WTC11 (cell line): ENCODE data around the gene GLYATL1B. TPM values are rescaled to one million over a fixed set of nuclear protein-coding genes. Genes with fewer than 3 reads are reported as not detected.

Experiments used
- ATAC-seq: fragments of 200-7000 bp; cut with Tn5 transposase; 2 replicates; pipeline ENCODE4 v1.10.0; 2021; ENCODE audit warnings: mild to moderate bottlenecking, moderate library complexity
- CTCF ChIA-PET: fragments of 300-600 bp; sonication (Branson Sonifier 250); formaldehyde crosslinking; loops from one replicate; lab custom pipeline; 2021; ENCODE audit warnings: antibody characterized with exemption; lab: Charles Lee
- POLR2A ChIA-PET: fragments of 350-600 bp; sonication (Branson Sonifier 250); formaldehyde crosslinking; loops from one replicate; lab custom pipeline; 2021; ENCODE audit warnings: antibody characterized with exemption; lab: Charles Lee
- DNase-seq: peaks from one replicate; pipeline ENCODE4 v3.0.0; 2021; ENCODE audit warnings: low spot score
- H3K27ac Mint-ChIP-seq: 2 replicates; pipeline ENCODE4 v1.8.0; 2021; ENCODE audit warnings: mixed read lengths
- H3K27me3 Mint-ChIP-seq: 2 replicates; pipeline ENCODE4 v1.8.0; 2021; ENCODE audit warnings: low read depth, mild to moderate bottlenecking, moderate library complexity, mixed read lengths
- H3K36me3 Mint-ChIP-seq: 2 replicates; pipeline ENCODE4 v1.8.0; 2021; ENCODE audit warnings: mixed read lengths
- H3K4me1 Mint-ChIP-seq: 2 replicates; pipeline ENCODE4 v1.8.0; 2022; ENCODE audit warnings: mixed read lengths
- H3K4me3 Mint-ChIP-seq: 2 replicates; pipeline ENCODE4 v1.8.0; 2021; ENCODE audit warnings: mild to moderate bottlenecking, moderate library complexity, mixed read lengths
- H3K9me3 Mint-ChIP-seq: 2 replicates; pipeline ENCODE4 v1.8.0; 2021; ENCODE audit warnings: mixed read lengths
- CREB1 ChIP-seq: sonication (generic); formaldehyde crosslinking; IDR thresholded peaks from 2 replicates; pipeline ENCODE4 v1.8.0; 2023; ENCODE audit warnings: mild to moderate bottlenecking, missing genetic modification reagents
- EMX1 ChIP-seq: fragments of 250-450 bp; sonication (Bioruptor Pico); IDR thresholded peaks from 2 replicates; pipeline ENCODE4 v1.8.0; 2021; ENCODE audit warnings: mild to moderate bottlenecking
- ESRRA ChIP-seq: sonication (generic); formaldehyde crosslinking; IDR thresholded peaks from 2 replicates; pipeline ENCODE4 v1.8.1; 2022; ENCODE audit warnings: mild to moderate bottlenecking, missing genetic modification reagents, borderline replicate concordance
- ETV6 ChIP-seq: sonication (generic); formaldehyde crosslinking; IDR thresholded peaks from 2 replicates; pipeline ENCODE4 v1.8.1; 2022; ENCODE audit warnings: mild to moderate bottlenecking, missing genetic modification reagents
- GRHL2 ChIP-seq: fragments of 250-450 bp; sonication (Bioruptor Pico); IDR thresholded peaks from 2 replicates; pipeline ENCODE4 v1.8.0; 2022; ENCODE audit warnings: mild to moderate bottlenecking, moderate library complexity; ENCODE audit not compliant: insufficient replicate concordance, severe bottlenecking
- MXD4 ChIP-seq: fragments of 250-450 bp; sonication (Bioruptor Pico); IDR thresholded peaks from 2 replicates; pipeline ENCODE4 v1.8.0; 2021; ENCODE audit warnings: mild to moderate bottlenecking, moderate library complexity, borderline replicate concordance
- NR1H2 ChIP-seq: sonication (generic); formaldehyde crosslinking; IDR thresholded peaks from 2 replicates; pipeline ENCODE4 v1.9.0; 2021; ENCODE audit warnings: mild to moderate bottlenecking, moderate library complexity, missing genetic modification reagents
- NR2C2 ChIP-seq: sonication (generic); formaldehyde crosslinking; IDR thresholded peaks from 2 replicates; pipeline ENCODE4 v1.8.0; 2022; ENCODE audit warnings: mild to moderate bottlenecking, missing genetic modification reagents
- RELA ChIP-seq: sonication (generic); formaldehyde crosslinking; IDR thresholded peaks from 2 replicates; pipeline ENCODE4 v1.8.1; 2022; ENCODE audit warnings: missing genetic modification reagents, mild to moderate bottlenecking, borderline replicate concordance
- TEAD4 ChIP-seq: sonication (generic); formaldehyde crosslinking; IDR thresholded peaks from 2 replicates; pipeline ENCODE4 v1.8.0; 2022; ENCODE audit warnings: mild to moderate bottlenecking, missing genetic modification reagents
- ZNF423 ChIP-seq: fragments of 250-450 bp; sonication (Bioruptor Pico); IDR thresholded peaks from 2 replicates; pipeline ENCODE4 v2.1.2; 2022; ENCODE audit warnings: mild to moderate bottlenecking, moderate library complexity
- total RNA-seq: library from RNA; stranded (reverse); gene quantifications from 3 replicates; pipeline ENCODE4 v1.2.3, GENCODE V29; 2021
- TF ChIP-seq, protein P1 (sequence below): fragments of 250-450 bp; sonication (Bioruptor Pico); IDR thresholded peaks from 2 replicates; pipeline ENCODE4 v1.9.0; 2021; ENCODE audit warnings: mild to moderate bottlenecking, borderline replicate concordance
- TF ChIP-seq, protein P2 (sequence below): fragments of 250-450 bp; sonication (Bioruptor Pico); IDR thresholded peaks from 2 replicates; pipeline ENCODE4 v1.9.0; 2021; ENCODE audit warnings: mild to moderate bottlenecking
- TF ChIP-seq, protein P3 (sequence below): sonication (generic); formaldehyde crosslinking; IDR thresholded peaks from 2 replicates; pipeline ENCODE4 v1.8.1; 2023; ENCODE audit warnings: mild to moderate bottlenecking, moderate library complexity, missing genetic modification reagents
- TF ChIP-seq, protein P4 (sequence below): sonication (generic); formaldehyde crosslinking; IDR thresholded peaks from 2 replicates; pipeline ENCODE4 v1.8.0; 2023; ENCODE audit warnings: missing genetic modification reagents
- TF ChIP-seq, protein P5 (sequence below): fragments of 250-450 bp; sonication (Bioruptor Pico); IDR thresholded peaks from 2 replicates; pipeline ENCODE4 v1.9.0; 2021; ENCODE audit warnings: moderate library complexity, mild to moderate bottlenecking, inconsistent platforms, borderline replicate concordance
- TF ChIP-seq, protein P6 (sequence below): sonication (generic); formaldehyde crosslinking; IDR thresholded peaks from 2 replicates; pipeline ENCODE4 v1.8.1; 2023; ENCODE audit warnings: mild to moderate bottlenecking, missing genetic modification reagents, moderate library complexity
- TF ChIP-seq, protein P7 (sequence below): fragments of 250-450 bp; sonication (Bioruptor Pico); IDR thresholded peaks from 2 replicates; pipeline ENCODE4 v1.8.0; 2021; ENCODE audit warnings: mild to moderate bottlenecking
- TF ChIP-seq, protein P8 (sequence below): fragments of 200-600 bp; IDR thresholded peaks from 2 replicates; pipeline ENCODE4 v1.8.0; 2022; ENCODE audit warnings: antibody characterized with exemption

The GLYATL1B gene
- total RNA-seq, 1 experiment from 2014 or later: not detected

DNA sequence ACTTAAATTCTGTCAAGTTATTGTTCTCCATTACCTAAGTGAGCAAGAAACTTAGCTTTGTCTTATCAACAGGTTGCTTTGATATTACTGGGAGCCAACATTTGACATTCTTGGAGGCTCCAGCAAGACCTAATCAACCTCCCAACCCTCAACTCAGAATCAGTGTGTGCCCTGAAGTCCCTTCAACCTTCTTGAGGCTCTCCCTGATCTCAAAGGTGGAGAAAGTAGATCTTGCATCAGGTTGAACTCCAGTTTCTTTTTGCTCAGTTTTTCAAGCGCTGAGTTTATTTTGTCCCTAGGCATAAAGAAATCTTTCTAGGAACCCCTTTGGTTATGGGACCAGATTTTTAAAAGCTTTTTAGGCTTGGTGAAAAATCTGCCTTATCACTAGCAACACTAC, 58.0 kb downstream of the GLYATL1B start:
- no peak for DNase-seq
- Mint-ChIP-seq H3K4me3 (peak overlapping the region; percentile 86), H3K9me3 (peaks cover 5% of the 10 kb centered on the region; the same call in 1 of the 2 replicates), H3K27me3 (peaks cover 13% of the 10 kb centered on the region), H3K4me1 (peaks cover 42% of the 10 kb centered on the region), H3K36me3 (peaks cover 17% of the 10 kb centered on the region), H3K27ac (no peak overlapping the region; the same call in 1 of the 2 replicates)
- no peak for TF ChIP-seq EMX1 (CRISPR knock-in tag)
- TF ChIP-seq, protein P1, sequence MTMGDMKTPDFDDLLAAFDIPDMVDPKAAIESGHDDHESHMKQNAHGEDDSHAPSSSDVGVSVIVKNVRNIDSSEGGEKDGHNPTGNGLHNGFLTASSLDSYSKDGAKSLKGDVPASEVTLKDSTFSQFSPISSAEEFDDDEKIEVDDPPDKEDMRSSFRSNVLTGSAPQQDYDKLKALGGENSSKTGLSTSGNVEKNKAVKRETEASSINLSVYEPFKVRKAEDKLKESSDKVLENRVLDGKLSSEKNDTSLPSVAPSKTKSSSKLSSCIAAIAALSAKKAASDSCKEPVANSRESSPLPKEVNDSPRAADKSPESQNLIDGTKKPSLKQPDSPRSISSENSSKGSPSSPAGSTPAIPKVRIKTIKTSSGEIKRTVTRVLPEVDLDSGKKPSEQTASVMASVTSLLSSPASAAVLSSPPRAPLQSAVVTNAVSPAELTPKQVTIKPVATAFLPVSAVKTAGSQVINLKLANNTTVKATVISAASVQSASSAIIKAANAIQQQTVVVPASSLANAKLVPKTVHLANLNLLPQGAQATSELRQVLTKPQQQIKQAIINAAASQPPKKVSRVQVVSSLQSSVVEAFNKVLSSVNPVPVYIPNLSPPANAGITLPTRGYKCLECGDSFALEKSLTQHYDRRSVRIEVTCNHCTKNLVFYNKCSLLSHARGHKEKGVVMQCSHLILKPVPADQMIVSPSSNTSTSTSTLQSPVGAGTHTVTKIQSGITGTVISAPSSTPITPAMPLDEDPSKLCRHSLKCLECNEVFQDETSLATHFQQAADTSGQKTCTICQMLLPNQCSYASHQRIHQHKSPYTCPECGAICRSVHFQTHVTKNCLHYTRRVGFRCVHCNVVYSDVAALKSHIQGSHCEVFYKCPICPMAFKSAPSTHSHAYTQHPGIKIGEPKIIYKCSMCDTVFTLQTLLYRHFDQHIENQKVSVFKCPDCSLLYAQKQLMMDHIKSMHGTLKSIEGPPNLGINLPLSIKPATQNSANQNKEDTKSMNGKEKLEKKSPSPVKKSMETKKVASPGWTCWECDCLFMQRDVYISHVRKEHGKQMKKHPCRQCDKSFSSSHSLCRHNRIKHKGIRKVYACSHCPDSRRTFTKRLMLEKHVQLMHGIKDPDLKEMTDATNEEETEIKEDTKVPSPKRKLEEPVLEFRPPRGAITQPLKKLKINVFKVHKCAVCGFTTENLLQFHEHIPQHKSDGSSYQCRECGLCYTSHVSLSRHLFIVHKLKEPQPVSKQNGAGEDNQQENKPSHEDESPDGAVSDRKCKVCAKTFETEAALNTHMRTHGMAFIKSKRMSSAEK (CRISPR knock-in tag): no peak
- TF ChIP-seq NR2C2 (CRISPR knock-in tag): no peak
- TF ChIP-seq ESRRA (CRISPR knock-in tag): no peak
- TF ChIP-seq CREB1 (CRISPR knock-in tag): no peak
- TF ChIP-seq, protein P2, sequence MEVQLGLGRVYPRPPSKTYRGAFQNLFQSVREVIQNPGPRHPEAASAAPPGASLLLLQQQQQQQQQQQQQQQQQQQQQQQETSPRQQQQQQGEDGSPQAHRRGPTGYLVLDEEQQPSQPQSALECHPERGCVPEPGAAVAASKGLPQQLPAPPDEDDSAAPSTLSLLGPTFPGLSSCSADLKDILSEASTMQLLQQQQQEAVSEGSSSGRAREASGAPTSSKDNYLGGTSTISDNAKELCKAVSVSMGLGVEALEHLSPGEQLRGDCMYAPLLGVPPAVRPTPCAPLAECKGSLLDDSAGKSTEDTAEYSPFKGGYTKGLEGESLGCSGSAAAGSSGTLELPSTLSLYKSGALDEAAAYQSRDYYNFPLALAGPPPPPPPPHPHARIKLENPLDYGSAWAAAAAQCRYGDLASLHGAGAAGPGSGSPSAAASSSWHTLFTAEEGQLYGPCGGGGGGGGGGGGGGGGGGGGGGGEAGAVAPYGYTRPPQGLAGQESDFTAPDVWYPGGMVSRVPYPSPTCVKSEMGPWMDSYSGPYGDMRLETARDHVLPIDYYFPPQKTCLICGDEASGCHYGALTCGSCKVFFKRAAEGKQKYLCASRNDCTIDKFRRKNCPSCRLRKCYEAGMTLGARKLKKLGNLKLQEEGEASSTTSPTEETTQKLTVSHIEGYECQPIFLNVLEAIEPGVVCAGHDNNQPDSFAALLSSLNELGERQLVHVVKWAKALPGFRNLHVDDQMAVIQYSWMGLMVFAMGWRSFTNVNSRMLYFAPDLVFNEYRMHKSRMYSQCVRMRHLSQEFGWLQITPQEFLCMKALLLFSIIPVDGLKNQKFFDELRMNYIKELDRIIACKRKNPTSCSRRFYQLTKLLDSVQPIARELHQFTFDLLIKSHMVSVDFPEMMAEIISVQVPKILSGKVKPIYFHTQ (CRISPR knock-in tag): no peak
- TF ChIP-seq RELA: no peak
- TF ChIP-seq, protein P3, sequence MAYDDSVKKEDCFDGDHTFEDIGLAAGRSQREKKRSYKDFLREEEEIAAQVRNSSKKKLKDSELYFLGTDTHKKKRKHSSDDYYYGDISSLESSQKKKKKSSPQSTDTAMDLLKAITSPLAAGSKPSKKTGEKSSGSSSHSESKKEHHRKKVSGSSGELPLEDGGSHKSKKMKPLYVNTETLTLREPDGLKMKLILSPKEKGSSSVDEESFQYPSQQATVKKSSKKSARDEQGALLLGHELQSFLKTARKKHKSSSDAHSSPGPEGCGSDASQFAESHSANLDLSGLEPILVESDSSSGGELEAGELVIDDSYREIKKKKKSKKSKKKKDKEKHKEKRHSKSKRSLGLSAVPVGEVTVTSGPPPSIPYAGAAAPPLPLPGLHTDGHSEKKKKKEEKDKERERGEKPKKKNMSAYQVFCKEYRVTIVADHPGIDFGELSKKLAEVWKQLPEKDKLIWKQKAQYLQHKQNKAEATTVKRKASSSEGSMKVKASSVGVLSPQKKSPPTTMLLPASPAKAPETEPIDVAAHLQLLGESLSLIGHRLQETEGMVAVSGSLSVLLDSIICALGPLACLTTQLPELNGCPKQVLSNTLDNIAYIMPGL (CRISPR knock-in tag): no peak
- no peak for TF ChIP-seq NR1H2
- TF ChIP-seq, protein P4, sequence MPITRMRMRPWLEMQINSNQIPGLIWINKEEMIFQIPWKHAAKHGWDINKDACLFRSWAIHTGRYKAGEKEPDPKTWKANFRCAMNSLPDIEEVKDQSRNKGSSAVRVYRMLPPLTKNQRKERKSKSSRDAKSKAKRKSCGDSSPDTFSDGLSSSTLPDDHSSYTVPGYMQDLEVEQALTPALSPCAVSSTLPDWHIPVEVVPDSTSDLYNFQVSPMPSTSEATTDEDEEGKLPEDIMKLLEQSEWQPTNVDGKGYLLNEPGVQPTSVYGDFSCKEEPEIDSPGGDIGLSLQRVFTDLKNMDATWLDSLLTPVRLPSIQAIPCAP (CRISPR knock-in tag): no peak
- no peak for TF ChIP-seq GRHL2
- TF ChIP-seq MXD4 (CRISPR knock-in tag): no peak
- TF ChIP-seq, protein P5, sequence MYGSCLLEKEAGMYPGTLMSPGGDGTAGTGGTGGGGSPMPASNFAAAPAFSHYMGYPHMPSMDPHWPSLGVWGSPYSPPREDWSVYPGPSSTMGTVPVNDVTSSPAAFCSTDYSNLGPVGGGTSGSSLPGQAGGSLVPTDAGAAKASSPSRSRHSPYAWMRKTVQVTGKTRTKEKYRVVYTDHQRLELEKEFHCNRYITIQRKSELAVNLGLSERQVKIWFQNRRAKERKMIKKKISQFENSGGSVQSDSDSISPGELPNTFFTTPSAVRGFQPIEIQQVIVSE (CRISPR knock-in tag): no peak
- TF ChIP-seq ZNF423 (CRISPR knock-in tag): no peak
- TF ChIP-seq, protein P6, sequence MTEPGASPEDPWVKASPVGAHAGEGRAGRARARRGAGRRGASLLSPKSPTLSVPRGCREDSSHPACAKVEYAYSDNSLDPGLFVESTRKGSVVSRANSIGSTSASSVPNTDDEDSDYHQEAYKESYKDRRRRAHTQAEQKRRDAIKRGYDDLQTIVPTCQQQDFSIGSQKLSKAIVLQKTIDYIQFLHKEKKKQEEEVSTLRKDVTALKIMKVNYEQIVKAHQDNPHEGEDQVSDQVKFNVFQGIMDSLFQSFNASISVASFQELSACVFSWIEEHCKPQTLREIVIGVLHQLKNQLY (CRISPR knock-in tag): no peak
- no peak for TF ChIP-seq ETV6
- TF ChIP-seq, protein P7, sequence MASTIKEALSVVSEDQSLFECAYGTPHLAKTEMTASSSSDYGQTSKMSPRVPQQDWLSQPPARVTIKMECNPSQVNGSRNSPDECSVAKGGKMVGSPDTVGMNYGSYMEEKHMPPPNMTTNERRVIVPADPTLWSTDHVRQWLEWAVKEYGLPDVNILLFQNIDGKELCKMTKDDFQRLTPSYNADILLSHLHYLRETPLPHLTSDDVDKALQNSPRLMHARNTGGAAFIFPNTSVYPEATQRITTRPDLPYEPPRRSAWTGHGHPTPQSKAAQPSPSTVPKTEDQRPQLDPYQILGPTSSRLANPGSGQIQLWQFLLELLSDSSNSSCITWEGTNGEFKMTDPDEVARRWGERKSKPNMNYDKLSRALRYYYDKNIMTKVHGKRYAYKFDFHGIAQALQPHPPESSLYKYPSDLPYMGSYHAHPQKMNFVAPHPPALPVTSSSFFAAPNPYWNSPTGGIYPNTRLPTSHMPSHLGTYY (CRISPR knock-in tag): no peak
- no peak for TF ChIP-seq TEAD4 (CRISPR knock-in tag)
- TF ChIP-seq, protein P8, sequence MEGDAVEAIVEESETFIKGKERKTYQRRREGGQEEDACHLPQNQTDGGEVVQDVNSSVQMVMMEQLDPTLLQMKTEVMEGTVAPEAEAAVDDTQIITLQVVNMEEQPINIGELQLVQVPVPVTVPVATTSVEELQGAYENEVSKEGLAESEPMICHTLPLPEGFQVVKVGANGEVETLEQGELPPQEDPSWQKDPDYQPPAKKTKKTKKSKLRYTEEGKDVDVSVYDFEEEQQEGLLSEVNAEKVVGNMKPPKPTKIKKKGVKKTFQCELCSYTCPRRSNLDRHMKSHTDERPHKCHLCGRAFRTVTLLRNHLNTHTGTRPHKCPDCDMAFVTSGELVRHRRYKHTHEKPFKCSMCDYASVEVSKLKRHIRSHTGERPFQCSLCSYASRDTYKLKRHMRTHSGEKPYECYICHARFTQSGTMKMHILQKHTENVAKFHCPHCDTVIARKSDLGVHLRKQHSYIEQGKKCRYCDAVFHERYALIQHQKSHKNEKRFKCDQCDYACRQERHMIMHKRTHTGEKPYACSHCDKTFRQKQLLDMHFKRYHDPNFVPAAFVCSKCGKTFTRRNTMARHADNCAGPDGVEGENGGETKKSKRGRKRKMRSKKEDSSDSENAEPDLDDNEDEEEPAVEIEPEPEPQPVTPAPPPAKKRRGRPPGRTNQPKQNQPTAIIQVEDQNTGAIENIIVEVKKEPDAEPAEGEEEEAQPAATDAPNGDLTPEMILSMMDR: no peak
- no peak for ATAC-seq
- ChIA-PET POLR2A (interaction anchor here (0.8 to 1.5 kb wide), 5 partner anchors 28 to 238 kb away, joined by 3 to 6 read pairs (median 4); partner anchors contain the start of genes DTX4 and FAM111B), CTCF (interaction anchor here (1.1 to 4.7 kb wide), 13 partner anchors 8 to 243 kb away, joined by 3 to 46 read pairs (median 9); partner anchors contain the start of gene DTX4)
